ENCODE measurements around the gene UGDH. TPM values are rescaled to one million over a fixed set of nuclear protein-coding genes. Genes with fewer than 3 reads are reported as not detected.

Gene UGDH
- total and polyA plus RNA-seq, 2 of the 8 experiments (the other 6 are each of a cell fraction or from before 2014, with no cell fraction given), result 32.0 to 128 TPM

DNA sequence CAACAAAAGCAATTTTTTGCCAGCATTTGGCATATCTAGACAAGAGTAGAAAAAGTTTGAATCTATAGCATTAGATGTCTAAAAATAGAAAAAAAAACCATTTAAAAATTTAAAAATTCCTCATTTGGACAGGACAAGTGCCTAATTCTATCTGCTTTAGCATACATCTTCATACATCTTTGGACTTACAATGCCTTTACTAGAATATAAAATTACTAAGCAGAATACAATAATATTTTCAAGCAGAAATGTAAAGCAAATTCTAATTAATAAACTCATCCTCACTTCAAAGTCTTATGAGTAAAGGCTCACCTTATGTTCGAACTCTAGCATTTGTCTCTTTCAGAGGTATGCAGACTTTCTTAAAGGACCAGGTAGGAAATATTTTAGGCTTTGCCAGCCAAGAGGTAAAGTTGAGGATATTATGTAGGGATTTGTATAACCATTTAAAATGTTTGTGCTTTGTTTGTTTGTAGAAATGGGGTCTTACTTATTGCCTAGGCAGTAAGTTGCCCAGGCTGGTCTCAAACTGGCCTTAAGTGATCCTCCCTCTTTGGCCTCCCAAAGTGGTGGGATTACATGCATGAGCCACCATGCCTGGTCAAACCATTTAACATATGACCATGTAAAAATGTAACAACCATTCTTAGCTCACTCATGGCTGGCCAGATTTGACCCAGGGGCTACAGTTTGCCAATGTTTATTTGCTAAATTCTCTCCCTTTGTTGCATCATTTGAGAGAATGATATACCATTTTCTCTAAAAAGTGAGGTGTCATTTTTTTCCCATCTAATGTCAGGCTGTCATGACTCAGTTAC lies 29.1 kb downstream of the UGDH start (continued):
- TF ChIP-seq, protein P1, sequence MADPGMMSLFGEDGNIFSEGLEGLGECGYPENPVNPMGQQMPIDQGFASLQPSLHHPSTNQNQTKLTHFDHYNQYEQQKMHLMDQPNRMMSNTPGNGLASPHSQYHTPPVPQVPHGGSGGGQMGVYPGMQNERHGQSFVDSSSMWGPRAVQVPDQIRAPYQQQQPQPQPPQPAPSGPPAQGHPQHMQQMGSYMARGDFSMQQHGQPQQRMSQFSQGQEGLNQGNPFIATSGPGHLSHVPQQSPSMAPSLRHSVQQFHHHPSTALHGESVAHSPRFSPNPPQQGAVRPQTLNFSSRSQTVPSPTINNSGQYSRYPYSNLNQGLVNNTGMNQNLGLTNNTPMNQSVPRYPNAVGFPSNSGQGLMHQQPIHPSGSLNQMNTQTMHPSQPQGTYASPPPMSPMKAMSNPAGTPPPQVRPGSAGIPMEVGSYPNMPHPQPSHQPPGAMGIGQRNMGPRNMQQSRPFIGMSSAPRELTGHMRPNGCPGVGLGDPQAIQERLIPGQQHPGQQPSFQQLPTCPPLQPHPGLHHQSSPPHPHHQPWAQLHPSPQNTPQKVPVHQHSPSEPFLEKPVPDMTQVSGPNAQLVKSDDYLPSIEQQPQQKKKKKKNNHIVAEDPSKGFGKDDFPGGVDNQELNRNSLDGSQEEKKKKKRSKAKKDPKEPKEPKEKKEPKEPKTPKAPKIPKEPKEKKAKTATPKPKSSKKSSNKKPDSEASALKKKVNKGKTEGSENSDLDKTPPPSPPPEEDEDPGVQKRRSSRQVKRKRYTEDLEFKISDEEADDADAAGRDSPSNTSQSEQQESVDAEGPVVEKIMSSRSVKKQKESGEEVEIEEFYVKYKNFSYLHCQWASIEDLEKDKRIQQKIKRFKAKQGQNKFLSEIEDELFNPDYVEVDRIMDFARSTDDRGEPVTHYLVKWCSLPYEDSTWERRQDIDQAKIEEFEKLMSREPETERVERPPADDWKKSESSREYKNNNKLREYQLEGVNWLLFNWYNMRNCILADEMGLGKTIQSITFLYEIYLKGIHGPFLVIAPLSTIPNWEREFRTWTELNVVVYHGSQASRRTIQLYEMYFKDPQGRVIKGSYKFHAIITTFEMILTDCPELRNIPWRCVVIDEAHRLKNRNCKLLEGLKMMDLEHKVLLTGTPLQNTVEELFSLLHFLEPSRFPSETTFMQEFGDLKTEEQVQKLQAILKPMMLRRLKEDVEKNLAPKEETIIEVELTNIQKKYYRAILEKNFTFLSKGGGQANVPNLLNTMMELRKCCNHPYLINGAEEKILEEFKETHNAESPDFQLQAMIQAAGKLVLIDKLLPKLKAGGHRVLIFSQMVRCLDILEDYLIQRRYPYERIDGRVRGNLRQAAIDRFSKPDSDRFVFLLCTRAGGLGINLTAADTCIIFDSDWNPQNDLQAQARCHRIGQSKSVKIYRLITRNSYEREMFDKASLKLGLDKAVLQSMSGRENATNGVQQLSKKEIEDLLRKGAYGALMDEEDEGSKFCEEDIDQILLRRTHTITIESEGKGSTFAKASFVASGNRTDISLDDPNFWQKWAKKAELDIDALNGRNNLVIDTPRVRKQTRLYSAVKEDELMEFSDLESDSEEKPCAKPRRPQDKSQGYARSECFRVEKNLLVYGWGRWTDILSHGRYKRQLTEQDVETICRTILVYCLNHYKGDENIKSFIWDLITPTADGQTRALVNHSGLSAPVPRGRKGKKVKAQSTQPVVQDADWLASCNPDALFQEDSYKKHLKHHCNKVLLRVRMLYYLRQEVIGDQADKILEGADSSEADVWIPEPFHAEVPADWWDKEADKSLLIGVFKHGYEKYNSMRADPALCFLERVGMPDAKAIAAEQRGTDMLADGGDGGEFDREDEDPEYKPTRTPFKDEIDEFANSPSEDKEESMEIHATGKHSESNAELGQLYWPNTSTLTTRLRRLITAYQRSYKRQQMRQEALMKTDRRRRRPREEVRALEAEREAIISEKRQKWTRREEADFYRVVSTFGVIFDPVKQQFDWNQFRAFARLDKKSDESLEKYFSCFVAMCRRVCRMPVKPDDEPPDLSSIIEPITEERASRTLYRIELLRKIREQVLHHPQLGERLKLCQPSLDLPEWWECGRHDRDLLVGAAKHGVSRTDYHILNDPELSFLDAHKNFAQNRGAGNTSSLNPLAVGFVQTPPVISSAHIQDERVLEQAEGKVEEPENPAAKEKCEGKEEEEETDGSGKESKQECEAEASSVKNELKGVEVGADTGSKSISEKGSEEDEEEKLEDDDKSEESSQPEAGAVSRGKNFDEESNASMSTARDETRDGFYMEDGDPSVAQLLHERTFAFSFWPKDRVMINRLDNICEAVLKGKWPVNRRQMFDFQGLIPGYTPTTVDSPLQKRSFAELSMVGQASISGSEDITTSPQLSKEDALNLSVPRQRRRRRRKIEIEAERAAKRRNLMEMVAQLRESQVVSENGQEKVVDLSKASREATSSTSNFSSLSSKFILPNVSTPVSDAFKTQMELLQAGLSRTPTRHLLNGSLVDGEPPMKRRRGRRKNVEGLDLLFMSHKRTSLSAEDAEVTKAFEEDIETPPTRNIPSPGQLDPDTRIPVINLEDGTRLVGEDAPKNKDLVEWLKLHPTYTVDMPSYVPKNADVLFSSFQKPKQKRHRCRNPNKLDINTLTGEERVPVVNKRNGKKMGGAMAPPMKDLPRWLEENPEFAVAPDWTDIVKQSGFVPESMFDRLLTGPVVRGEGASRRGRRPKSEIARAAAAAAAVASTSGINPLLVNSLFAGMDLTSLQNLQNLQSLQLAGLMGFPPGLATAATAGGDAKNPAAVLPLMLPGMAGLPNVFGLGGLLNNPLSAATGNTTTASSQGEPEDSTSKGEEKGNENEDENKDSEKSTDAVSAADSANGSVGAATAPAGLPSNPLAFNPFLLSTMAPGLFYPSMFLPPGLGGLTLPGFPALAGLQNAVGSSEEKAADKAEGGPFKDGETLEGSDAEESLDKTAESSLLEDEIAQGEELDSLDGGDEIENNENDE (IDR thresholded peaks at IDR 0.05; ENCODE audit: insufficient replicate concordance, low read length), result no peak
- TF ChIP-seq GABPA (IDR thresholded peaks at IDR 0.05; ENCODE audit: borderline replicate concordance, insufficient read depth, low read length) (no peak), EZH2 (IDR thresholded peaks at IDR 0.05; ENCODE audit: low read depth, low read length, severe bottlenecking) (no peak), KDM5A (IDR thresholded peaks at IDR 0.05; ENCODE audit: low read length) (no peak), CHD1 (IDR thresholded peaks at IDR 0.05; ENCODE audit: low read depth, low read length) (no peak), CBX8 (IDR thresholded peaks at IDR 0.05; ENCODE audit: borderline replicate concordance, low read depth, low read length) (no peak), PHF8 (conservative IDR thresholded peaks at IDR 0.05; ENCODE audit: low read depth, low read length) (no peak), NANOG (IDR thresholded peaks at IDR 0.05; ENCODE audit: insufficient read depth, low read depth, low read length, poor library complexity, severe bottlenecking) (no peak), BACH1 (IDR thresholded peaks at IDR 0.05; ENCODE audit: low read length) (no peak)

Measured in H1 (cell line).